GM21619 (cell line): Measurements from ENCODE around the gene SETDB2.

Experiments
- ATAC-seq: cut with Tn5 transposase; IDR thresholded peaks from one replicate; pipeline ENCODE4 v1.9.1; 2021; ENCODE audit not compliant: unreplicated experiment

The SETDB2 gene

DNA sequence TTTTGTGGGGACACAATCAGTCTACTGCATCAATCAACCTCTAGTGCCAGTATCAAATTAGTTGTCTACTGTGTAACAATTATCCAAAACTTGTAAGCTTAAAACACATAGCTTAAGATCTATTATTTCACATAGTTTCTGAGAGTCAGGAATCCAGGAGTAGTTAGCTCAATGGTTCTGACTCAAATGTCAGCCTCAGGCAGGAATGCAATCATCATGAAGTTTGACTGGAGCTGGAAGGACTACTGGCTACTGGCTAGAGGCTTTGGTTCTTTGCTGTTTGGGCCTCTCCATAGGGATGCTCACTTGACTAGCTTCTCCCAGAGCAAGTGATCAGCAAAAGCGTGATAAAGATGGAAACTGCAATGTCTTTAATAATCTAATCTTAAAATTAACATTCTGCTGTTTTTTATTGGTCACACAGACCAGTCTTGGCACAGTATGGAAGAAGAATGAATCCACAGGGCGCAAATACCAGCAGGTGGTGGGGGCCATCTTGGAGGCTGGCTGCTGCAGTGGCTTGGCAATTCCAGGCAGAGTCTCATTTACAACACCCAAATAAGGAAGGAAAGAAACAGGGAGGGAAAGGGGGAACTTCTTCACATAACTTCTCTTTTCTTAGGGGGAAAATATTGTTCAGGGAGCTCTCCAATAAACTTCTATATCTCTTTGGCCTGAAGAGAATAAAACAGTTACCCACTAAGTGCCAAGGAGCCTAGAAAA is 15.9 kb upstream of the SETDB2 start:
- no peak for ATAC-seq

DNA sequence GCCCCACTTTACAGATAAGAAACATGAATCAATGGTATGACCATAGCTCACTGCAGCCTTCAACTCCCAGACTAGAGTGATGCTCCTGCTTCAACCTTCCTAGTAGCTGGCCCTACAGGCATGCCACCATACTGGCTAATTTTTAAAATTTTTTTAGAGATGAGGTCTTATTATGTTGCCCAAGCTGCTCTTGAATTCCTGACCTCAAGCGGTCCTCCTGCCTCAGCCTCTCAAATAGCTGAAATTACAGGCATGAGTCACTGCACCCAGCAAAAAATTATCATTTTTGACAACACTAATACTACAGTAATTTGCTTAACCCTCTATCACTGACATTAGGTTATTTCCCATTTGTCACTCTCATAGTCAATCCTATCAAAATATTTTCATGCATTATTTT is 15.0 kb upstream of the SETDB2 start:
- no peak for ATAC-seq

DNA sequence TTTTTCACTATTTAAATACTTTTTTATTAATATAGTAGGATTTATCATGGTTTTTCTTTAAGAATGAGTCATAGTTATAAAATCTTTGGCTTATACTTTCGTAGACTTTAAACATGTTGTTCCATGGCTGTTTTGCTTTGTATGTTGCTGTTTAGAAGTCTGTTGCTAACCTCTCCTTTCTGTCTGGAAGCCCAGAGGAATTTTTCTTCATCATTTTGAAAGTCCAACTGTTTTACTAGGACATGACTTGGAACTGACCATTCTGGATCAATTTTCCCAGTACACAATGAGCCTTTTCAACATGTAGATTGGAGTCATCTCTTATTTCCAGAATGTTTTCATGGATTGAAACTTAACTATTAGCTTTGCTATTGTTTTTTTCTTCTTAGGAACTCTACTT is 8.1 kb upstream of the SETDB2 start:
- ATAC-seq, result no peak

DNA sequence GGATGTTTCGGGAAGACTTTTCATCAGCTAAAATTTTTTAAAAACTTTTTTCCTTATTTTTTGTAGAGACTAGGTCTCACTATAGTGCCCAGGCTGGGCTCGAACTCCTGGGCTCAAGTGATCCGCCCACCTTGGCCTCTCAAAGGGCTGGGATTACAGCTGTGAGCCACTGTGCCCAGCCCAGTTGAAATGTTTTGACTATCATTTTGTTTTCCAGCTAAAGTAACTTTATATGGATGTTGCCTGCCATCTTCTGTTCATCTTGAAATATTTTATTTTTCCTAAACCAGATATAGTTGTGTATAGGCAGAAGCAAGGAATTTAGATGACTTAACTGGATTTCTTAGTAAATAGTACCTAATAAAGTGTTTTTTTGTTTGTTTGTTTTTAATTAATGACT is 7.2 kb upstream of the SETDB2 start:
- ATAC-seq, result no peak

DNA sequence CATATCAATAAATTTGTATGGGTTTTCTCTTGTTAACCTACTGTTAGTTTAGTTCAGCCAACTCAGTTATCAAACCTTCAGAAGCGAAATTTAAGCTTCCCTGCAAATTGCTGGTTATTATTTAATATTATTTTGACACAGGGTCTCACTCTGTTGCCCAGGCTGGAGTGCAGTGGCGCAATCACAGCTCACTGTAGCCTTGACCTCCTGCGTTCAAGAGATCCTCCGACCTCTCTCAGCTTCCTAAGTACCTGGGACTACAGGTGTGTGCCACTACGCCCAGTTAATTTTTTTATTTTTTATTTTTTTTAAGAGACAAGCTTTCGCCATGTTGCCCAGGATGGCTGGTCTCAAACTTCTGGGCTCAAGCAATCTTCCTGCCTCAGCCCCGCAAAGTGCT is 6.4 kb upstream of the SETDB2 start:
- ATAC-seq, result no peak

DNA sequence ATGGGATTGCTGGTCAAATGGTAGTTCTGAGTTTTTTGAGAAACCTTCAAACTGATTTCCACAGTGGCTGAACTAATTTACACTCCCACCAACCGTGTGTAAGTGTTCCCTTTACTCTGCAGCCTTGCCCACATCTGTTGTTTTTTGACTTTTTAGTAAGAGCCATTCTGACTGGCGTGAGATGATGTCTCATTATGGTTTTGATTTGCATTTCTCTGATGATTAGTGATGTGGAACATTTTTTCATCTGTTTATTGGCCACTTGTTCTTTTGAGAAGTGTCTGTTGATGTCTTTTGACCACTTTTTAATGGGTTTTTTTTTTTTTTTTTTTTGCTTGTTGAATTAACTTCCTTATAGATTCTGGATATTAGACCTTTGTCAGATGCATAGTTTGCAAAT is 4.5 kb upstream of the SETDB2 start:
- ATAC-seq, result no peak

DNA sequence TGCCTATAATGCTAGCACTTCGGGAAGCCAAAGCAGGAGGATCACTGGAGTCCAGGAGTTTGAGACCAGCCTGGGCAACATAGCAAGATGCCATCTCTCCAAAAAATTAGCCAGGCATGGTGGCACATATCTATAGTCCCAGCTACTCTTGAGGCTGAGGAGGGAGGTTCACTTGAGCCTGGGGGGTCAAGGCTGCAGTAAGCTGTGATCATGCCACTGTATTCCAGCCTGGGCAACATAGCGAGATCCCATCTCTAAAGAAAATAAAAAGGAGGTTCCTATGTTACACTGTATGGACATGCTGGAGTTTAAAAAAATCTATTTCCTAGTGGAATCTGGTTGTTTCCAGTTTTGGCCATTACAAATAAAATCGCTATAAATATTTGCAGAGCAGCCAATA is 2.8 kb upstream of the SETDB2 start:
- ATAC-seq, result no peak

DNA sequence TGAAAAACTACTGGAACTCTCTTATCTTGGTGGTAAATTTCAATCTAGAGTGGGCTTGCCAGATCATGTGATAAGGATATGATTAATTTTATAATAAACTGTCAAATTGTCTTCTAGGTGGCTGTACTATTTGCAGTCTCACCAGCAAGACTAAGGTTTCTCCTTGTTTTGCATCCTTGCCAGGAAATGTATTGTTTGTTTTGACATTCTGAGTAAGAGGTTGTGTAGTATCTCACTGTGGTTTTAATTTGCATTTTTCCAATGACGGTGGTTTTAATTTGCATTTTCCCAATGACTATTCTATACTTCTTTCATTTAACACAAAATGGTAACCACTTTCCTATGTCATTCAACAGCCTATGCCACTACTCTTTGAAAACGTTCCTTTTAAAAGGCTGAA is 2.2 kb upstream of the SETDB2 start:
- ATAC-seq, result no peak

DNA sequence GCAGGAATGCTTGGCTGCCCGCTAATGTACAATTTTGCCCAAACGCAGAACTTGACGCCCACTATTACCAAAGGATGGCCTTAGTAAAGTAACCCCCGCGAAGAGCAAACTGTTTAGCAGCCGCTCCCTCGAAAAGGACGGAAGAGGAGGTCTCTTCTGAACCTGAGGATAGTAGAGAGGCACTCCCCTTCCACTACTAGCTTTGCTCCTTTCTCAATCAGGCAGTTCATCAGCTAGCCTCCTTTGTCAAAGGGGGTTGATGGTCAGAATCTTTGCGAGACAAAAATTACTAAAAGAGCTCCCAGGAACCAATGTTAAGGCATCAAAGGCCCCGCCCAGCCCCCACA is 744 bp upstream of the SETDB2 start:
- ATAC-seq, result no peak

DNA sequence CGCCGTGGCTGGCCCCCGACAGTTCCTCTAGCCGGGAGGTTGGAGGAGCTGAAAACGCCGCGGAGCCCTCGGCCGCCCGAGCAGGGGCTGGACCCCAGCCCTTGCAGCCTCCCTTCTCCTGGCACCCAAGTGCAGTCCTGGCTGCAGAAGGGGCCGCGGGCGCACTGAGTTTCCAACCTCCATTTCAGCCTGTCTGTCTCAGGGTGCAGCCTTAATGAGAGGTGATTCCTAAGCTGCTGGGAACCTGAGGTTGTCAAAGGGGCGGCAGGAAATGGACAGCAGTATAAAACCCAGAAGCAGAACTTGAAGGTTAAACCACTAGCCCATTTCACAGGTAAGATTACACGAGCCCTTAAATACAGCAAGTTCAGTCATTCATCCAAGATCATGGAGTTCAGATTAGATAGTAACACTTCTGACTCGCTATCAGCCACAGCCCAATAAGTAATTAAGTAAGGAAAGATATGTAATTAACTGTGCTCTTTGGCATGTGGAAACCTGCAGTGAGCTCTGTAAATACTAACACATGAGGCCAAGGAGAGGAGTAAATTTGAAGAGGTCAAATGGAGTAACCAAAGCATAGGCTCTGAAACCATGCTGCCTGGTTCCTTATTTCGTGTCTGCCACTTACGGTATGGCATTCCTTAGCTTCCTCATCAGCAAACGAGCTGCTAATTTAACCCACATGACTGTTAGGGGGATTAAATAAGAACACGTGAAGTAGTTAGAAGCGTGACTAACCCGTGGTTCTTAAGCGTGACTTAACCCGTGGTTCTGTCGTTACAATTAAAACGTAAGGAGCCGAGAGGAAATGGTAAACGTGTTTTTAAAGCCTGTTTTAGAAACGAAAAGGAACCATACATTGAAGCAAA is 686 bp downstream of the SETDB2 start:
- peak; percentile 9 for ATAC-seq

DNA sequence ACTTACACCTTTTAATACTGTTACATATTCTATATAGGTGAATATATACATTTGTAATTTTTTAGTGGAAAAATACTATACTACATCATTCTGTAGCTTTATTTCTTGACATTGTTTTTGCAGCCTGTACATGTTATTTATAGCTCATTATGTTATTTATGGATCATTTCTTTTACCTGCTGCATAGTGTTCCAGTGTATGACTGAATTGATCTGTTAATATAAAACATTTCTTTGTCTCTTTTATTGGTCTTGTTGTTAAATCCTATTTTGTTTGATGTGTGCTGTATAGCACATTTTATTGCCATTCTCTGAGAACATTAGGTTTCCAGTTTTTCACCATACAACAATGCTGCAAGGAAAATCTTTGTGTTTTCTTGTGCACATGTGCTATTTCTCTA is 2.4 kb downstream of the SETDB2 start:
- ATAC-seq, result no peak

DNA sequence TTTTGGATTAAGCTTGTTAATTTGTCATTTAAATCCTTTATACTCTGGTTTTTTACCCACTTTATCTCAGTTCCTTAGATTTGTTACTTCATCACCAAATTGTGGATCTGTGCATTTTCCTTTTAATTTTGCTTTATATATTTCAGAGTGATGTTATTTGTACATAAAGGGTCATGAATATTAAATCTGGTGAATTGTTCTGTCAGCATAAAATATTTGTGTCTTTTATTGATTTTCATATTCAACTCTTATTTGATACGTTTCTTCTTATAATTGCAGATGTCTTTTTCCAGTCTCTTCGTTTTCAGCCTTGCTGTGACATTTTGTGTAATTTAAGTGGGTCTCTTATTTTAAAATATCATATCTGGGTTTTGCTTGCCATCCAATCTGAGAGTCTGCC is 4.7 kb downstream of the SETDB2 start:
- no peak for ATAC-seq

DNA sequence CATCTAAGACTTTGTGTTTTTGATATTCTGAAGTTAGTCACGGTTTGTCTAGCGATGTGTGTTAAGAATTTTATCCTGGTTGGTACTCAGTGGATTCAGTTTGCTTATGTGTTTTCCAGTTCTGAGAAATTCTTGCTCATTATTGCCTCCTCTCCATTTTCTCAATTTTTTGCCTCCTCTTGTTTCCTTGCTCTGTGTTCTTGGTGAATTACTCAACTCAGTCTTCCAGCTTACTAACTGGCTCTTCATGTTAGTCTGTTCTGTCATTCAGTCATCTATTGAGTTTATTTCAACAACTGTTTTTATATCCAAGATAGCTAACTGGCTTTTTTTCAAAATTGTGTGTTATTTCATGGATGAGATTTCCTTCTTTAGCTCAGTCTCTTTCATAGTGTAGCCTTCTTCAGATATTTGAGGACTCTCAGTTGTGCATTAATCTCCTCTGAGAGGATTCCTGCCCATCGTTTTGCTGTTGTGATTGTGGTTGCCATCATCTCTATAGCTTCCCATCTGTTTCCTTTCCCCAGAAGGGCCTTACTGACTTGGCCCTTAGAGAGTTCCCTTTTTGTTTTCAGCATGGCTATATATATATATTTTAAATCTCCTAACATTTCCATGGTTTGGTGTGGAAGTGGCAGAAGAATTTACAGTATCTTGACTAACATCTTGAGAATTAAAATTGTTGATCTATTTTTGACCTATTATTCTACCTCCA is 6.2 kb downstream of the SETDB2 start:
- ATAC-seq, result no peak

DNA sequence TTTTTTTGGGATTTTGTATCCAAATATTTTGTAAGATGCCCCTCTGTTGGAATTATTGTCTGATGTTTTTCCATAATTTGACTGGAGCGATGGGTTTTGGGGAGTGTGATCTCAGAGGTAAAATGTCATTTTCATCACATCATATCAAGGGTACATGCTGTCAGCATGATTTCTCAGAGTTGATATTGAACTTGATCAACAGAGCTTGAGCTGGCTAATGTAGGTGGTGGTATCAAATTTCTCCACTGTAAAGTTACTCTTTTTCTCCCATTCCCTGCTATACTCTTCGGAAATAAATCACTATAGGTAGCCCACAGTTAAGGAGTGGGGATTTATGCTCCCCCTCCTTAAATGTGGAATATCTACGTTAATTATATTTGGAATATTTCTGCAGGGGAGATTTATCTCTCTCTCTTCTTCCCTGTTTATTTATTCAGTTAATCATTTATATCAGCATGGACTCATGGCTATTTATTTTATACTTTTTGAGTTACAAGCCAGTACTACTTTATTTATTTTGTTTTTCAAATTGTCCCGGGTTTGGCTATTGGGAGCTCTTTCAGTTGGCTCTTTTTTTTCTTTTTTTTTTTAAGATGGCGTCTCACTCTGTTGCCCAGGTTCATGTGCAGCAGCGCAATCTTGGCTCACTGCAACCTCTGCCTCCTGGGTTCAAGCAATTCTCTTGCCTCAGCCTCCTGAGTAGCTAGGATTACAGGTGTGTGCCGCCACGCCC is 8.8 kb downstream of the SETDB2 start:
- ATAC-seq, result no peak

DNA sequence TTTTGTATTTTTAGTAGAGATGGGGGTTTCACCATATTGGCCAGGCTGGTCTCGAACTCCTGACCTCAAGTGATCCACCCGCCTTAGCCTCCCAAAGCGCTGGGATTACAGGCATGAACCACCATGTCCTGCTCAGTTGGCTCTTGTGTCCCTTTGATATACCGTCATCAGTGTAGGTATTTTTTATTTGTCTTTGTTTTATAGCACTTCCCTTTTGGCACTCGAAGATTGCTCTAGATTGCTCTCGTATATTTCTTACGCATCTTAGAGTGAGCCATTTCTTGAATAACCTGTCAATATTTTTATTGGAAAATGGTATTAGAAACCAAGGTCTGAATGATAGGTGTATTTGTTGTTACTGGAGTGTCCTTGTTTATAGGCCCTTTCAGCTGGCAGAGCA is 9.4 kb downstream of the SETDB2 start:
- no peak for ATAC-seq

DNA sequence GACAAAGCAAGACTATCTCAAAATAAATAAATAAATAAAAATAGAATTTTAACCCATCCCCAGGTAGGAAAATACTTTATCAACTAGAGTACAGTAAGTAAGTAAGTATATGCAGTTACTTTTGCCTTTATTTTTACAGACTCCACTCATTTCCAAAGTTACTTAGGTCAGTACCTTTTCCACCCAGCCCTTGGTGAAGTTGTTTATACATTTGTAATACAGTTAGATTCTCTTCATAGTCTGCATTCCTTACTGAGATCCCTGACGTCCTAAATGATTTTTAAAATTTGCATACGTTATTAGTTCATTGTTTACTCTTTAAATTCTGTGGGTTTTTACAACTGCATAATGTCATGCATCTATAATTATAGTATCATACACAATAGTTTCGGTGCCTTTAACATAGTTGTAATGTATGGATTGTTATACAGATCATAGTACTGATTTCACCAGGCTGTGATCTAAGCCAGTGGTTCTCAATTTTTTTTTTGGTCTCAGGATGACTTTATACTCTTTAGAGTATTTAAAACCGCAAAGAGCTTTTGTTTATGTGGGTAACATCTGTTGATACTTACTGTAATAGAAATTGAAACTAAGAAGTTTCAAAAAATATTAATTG is 10.4 kb downstream of the SETDB2 start:
- ATAC-seq, result peak; percentile 91

DNA sequence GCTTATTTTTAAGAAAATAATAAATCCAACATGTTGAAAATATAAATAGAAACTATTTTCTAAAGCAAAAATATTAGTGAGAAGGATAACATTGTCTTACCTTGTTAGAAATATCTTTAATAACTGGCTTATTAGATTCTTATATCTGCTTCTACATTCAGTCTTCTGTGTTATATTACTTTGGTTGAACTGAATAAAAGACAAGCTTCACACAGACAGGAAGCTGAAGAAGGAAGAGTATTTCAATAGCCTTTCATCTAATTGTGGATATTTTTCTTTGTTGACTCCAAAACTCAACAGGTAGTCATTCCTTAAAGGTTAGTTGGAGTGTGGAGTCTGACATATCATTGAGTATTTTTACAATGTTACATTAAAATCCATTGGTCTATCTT is 10.9 kb downstream of the SETDB2 start:
- peak; percentile 15 for ATAC-seq

DNA sequence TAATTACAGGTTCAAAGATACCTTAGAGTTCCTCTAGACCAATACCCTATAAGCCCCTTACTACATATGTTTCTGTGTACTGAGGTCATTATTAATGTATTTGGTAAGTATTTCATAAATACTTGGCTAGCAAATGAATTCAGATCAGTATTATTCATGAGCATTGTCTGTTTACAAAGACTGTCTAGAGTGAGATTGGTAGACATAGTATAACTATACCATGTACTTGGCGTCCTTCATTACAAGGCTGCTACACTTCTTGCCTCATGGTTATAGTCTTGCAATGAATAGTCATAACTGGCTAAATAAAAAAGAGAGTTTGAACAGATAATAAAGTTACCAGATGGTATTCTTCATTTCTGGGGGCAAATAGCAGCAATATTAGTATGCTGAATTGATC is 12.1 kb downstream of the SETDB2 start:
- ATAC-seq, result no peak

DNA sequence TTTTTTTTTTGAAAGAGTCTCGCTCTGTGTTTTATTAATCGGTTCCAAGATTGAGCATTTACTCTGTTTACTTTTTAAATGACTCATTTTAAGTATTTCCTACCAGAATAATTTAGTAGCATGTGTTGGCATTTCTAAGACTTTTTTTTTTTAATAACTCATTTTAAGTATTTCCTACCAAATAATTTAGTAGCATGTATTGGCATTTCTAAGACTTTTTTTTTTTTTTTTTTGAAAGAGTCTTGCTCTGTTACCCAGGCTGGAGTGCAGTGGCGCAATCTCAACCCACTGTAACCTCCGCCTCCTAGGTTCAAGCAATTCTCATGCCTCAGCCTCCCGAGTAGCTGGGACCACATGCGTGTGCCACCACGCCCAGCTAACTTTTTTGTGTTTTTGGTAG is 13.1 kb downstream of the SETDB2 start:
- no peak for ATAC-seq

DNA sequence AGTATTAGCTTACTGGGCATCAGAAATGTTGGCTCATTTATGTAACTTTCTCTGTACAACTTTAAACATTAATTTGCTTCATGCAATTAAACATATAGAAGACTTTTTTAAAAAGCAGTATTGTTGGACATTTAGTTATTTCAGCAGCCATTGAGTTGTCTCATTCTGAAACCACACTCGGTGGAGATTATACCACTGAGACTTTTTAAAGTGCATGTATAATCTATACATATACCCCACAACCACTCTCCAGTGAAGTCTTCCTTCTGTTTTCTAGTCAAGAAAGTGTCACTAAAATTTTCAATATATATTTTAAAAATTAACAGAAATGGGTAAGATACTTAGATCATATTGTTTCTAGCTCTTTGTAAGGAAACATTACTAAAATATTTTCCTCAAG is 15.5 kb downstream of the SETDB2 start:
- peak; percentile 42 for ATAC-seq

DNA sequence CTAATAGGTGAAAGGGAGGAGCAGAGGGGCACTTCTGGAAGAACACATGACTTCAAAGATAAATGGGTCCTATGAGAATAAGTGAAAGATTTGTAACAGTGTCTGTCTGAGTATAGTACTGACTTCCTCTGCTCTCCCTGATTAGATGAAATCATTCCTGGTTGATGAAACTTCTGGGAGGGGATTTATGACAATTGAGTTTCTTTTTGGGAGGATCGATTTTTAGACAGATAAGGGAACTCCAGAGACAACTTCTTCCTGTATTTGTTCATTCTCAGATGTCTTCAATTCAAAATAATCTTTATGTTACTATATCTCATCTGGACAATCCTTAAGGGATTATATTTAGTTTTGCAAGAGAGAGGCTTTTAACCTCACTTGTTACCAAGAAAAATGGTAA is 20.0 kb downstream of the SETDB2 start:
- no peak for ATAC-seq
